K562 (cell line): ENCODE results near the gene ZACN. TPM values are rescaled to one million over a fixed set of nuclear protein-coding genes. Genes with fewer than 3 reads are reported as not detected.

Experiments
- ATAC-seq: fragments of 200-7000 bp; cut with Tn5 transposase; 3 replicates; pipeline ENCODE4 v1.9.1; 2020; ENCODE audit warnings: moderate library complexity
- BruUV-seq: library from RNA; stranded (reverse); fragments of 400-500 nt; replicated peaks from 2 replicates; lab custom pipeline; 2021; lab: Mats Ljungman, UMichigan
- CTCF ChIA-PET: fragments of 300-600 bp; formaldehyde crosslinking; extraction: SDS; loops from one replicate; lab custom pipeline; 2021; ENCODE audit warnings: low intra/inter-chr PET ratio; lab: Yijun Ruan, JAX
- POLR2A ChIA-PET: fragments of 300-600, 350-650 bp; sonication (Branson Sonifier 250); formaldehyde crosslinking; extraction: SDS; loops from one replicate; lab custom pipeline; 2021; ENCODE audit warnings: antibody characterized with exemption, inconsistent platforms; lab: Yijun Ruan, JAX
- DNase-seq, 4 experiments: peaks; one replicate each; pipeline versions ENCODE4 v3.0.0 to v3.0.0-alpha.2; 2011 to 2018; ENCODE audit warnings: low spot score in 3 of 4, mixed read lengths in 3 of 4; ENCODE audit errors: extremely low read depth in 1 of 4
- FAIRE-seq: peaks from 2 replicates; lab custom pipeline; 2011; peaks lifted over from hg19 to GRCh38; lab: Jason Lieb, UNC
- H2AFZ ChIP-seq: 2 replicates; pipeline ENCODE4 v1.6.0; 2011; ENCODE audit warnings: low read depth, low read length, control low read depth, inconsistent platforms
- H3K27ac ChIP-seq: fragments of 200-600 bp; 3 replicates; pipeline ENCODE4 v1.8.0; 2011; ENCODE audit warnings: low read depth, mild to moderate bottlenecking, control low read depth, inconsistent platforms, low read length, moderate library complexity, mixed read lengths; ENCODE audit errors: extremely low read depth
- H3K27me3 ChIP-seq, 2 experiments: fragments of 300-600 bp in 1 of 2; 2 replicates in 1 of 2; 3 replicates in 1 of 2; pipeline versions ENCODE4 v1.6.0 to v1.8.0; 2011; ENCODE audit warnings: inconsistent platforms in 2 of 2, low read length in 2 of 2, mild to moderate bottlenecking in 1 of 2, mixed read lengths in 1 of 2, moderate library complexity in 1 of 2; ENCODE audit not compliant: control insufficient read depth in 2 of 2, insufficient read depth in 2 of 2
- H3K36me3 ChIP-seq: fragments of 300-600 bp; 3 replicates; pipeline ENCODE4 v1.8.0; 2011; ENCODE audit warnings: mild to moderate bottlenecking, low read length, inconsistent platforms; ENCODE audit not compliant: control insufficient read depth, insufficient read depth
- H3K4me1 ChIP-seq, 2 experiments: fragments of 200-600 bp in 1 of 2; replicated peaks in 1 of 2; 2 replicates in 1 of 2; 3 replicates in 1 of 2; pipeline versions ENCODE4 v1.5.1 to v1.8.0; 2011; ENCODE audit warnings: inconsistent platforms in 2 of 2, low read length in 2 of 2, mild to moderate bottlenecking in 1 of 2, mixed read lengths in 1 of 2, moderate library complexity in 1 of 2; ENCODE audit not compliant: control insufficient read depth in 2 of 2, insufficient read depth in 2 of 2
- H3K4me2 ChIP-seq: 2 replicates; pipeline ENCODE4 v1.6.1; 2011; ENCODE audit warnings: low read length, control low read depth, inconsistent platforms, mixed read lengths; ENCODE audit not compliant: insufficient read depth
- H3K4me3 ChIP-seq: fragments of 200-600 bp; sonication (generic), shearing (Covaris generic); 2 replicates; pipeline ENCODE4 v1.5.1; 2016; ENCODE audit warnings: control low read depth, inconsistent platforms
- H3K79me2 ChIP-seq: fragments of 200-600 bp; 3 replicates; pipeline ENCODE4 v1.8.0; 2011; ENCODE audit warnings: low read length, inconsistent platforms; ENCODE audit not compliant: control insufficient read depth, insufficient read depth
- H3K9ac ChIP-seq, 2 experiments: 2 replicates each; pipeline versions ENCODE4 v1.6.0 to v1.6.1; 2011; ENCODE audit warnings: low read depth in 2 of 2, low read length in 2 of 2, control low read depth in 1 of 2, inconsistent platforms in 1 of 2, mild to moderate bottlenecking in 1 of 2, mixed read lengths in 1 of 2; ENCODE audit not compliant: insufficient read depth in 1 of 2
- H3K9me1 ChIP-seq: one replicate; pipeline ENCODE4 v1.6.0; 2011; ENCODE audit warnings: inconsistent platforms, mild to moderate bottlenecking, low read length, moderate library complexity; ENCODE audit not compliant: control insufficient read depth, insufficient read depth
- H3K9me3 ChIP-seq: replicated peaks from 2 replicates; pipeline ENCODE4 v1.5.1; 2011; ENCODE audit warnings: low read depth, low read length, inconsistent platforms; ENCODE audit not compliant: control insufficient read depth, insufficient read depth
- H4K20me1 ChIP-seq: replicated peaks from 2 replicates; pipeline ENCODE4 v1.6.1; 2011; ENCODE audit warnings: low read length, inconsistent platforms, mixed read lengths; ENCODE audit not compliant: control insufficient read depth, insufficient read depth
- CBFA2T3 ChIP-seq: fragments of 450-650 bp; IDR thresholded peaks from 2 replicates; pipeline ENCODE4 v1.6.1; 2017
- DNMT1 ChIP-seq: fragments of 450-650 bp; IDR thresholded peaks from 2 replicates; pipeline ENCODE4 v1.6.1; 2016; ENCODE audit warnings: antibody characterized with exemption, mild to moderate bottlenecking
- E2F6 ChIP-seq, 2 experiments: IDR thresholded peaks; 2 replicates each; pipeline ENCODE4 v1.6.1; 2011; ENCODE audit warnings: borderline replicate concordance in 1 of 2, control low read depth in 1 of 2, low read depth in 1 of 2, low read length in 1 of 2, mild to moderate bottlenecking in 1 of 2, mixed read lengths in 1 of 2, moderate library complexity in 1 of 2; ENCODE audit not compliant: insufficient read depth in 1 of 2, insufficient read length in 1 of 2, poor library complexity in 1 of 2, severe bottlenecking in 1 of 2; ENCODE audit errors: extremely low read depth in 1 of 2
- MAZ ChIP-seq, 2 experiments: fragments of 450-650 bp in 1 of 2; sonication (generic) in 1 of 2; formaldehyde crosslinking; IDR thresholded peaks in 1 of 2; conservative IDR thresholded peaks in 1 of 2; 2 replicates each; pipeline versions ENCODE4 v1.4.0 to v1.5.0; 2020; ENCODE audit warnings: mild to moderate bottlenecking in 1 of 2, missing genetic modification reagents in 1 of 2
- NRF1 ChIP-seq, 2 experiments: fragments of 450-650 bp; IDR thresholded peaks in 1 of 2; conservative IDR thresholded peaks in 1 of 2; 2 replicates each; pipeline ENCODE4 v1.6.1; 2014; ENCODE audit warnings: mild to moderate bottlenecking in 2 of 2
- POLR2B ChIP-seq: fragments of 450-650 bp; IDR thresholded peaks from 2 replicates; pipeline ENCODE4 v1.6.1; 2018; ENCODE audit warnings: low read depth; ENCODE audit not compliant: partially characterized antibody
- PYGO2 ChIP-seq: fragments of 450-650 bp; IDR thresholded peaks from 2 replicates; pipeline ENCODE4 v1.6.1; 2016; ENCODE audit warnings: mild to moderate bottlenecking, missing genetic modification characterization, moderate library complexity, missing compliant biosample characterization
- RFX5 ChIP-seq: IDR thresholded peaks from 2 replicates; pipeline ENCODE4 v1.6.1; 2011; ENCODE audit warnings: low read depth, mild to moderate bottlenecking, improper control_type of control experiment, low read length
- SREBF2 ChIP-seq: sonication (generic); formaldehyde crosslinking; IDR thresholded peaks from 2 replicates; pipeline ENCODE4 v1.4.0; 2020; ENCODE audit warnings: mild to moderate bottlenecking, missing genetic modification reagents
- ZBTB7A ChIP-seq: IDR thresholded peaks from 2 replicates; pipeline ENCODE4 v1.6.1; 2011; ENCODE audit warnings: low read depth, mild to moderate bottlenecking, low read length, moderate library complexity, borderline replicate concordance; ENCODE audit not compliant: control insufficient read depth
- ZEB2 ChIP-seq: fragments of 450-650 bp; IDR thresholded peaks from 2 replicates; pipeline ENCODE4 v1.6.1; 2016
- ZKSCAN3 ChIP-seq: fragments of 250-450 bp; sonication (Bioruptor Pico); IDR thresholded peaks from 2 replicates; pipeline ENCODE4 v1.4.0; 2020
- ZNF41 ChIP-seq: fragments of 250-450 bp; sonication (Bioruptor Pico); conservative IDR thresholded peaks from 2 replicates; pipeline ENCODE4 v1.4.0; 2020; ENCODE audit warnings: mild to moderate bottlenecking
- ZNF583 ChIP-seq: fragments of 250-450 bp; sonication (Bioruptor Pico); IDR thresholded peaks from 2 replicates; pipeline ENCODE4 v1.4.0; 2020
- ZNF780A ChIP-seq: fragments of 250-450 bp; sonication (Bioruptor Pico); IDR thresholded peaks from 2 replicates; pipeline ENCODE4 v1.5.0; 2021; ENCODE audit warnings: mild to moderate bottlenecking
- WGBS: fragments of 100-300 bp; shearing (Covaris generic); methylation state at CpG from one replicate; pipeline ENCODE4 v1.1.6; 2016; ENCODE audit warnings: low coverage, mixed read lengths; ENCODE audit not compliant: insufficient coverage; ENCODE audit errors: missing lambda C conversion rate; 5-methylcytosine and 5-hydroxymethylcytosine counted together
- in situ Hi-C: fragments of 300-500 bp; cut with MboI; formaldehyde crosslinking; loops from 4 replicates; pipeline ENCODE4 v1.15.0; 2018; ENCODE audit warnings: inconsistent platforms, mixed read lengths
- intact Hi-C: fragments of 100-400 bp; cut with micrococcal nuclease; formaldehyde crosslinking; loops from 2 replicates; pipeline ENCODE4 v1.14.2; 2022
- polyA plus RNA-seq, 8 experiments: library from polyadenylated mRNA; depleted of rRNA in 4 of 8; stranded (reverse) in 5 of 8; unstranded in 3 of 8; fragments of >200 nt; fragmentation: Nextera tagmentation in 2 of 8; fragmentation: Illumina TruSeq in 1 of 8; extraction: Ambion mirVana in 2 of 8; extraction: Trizol in 1 of 8; gene quantifications; 2 replicates each; pipeline versions ENCODE4 v1.2.1 to v1.2.3, GENCODE V29; 2011 to 2014; ENCODE audit warnings: inconsistent platforms in 1 of 8, missing spikeins in 1 of 8
- total RNA-seq, 7 experiments: library from RNA; depleted of rRNA in 6 of 7; stranded (reverse); fragments of >200 nt in 6 of 7; fragmentation: Illumina TruSeq in 2 of 7; extraction: Trizol in 2 of 7; gene quantifications; 2 replicates each; pipeline versions ENCODE4 v1.2.1 to v1.2.3, GENCODE V29; 2011 to 2021; ENCODE audit warnings: low replicate concordance in 1 of 7
- TF ChIP-seq, protein P1 (sequence below): fragments of 450-650 bp; conservative IDR thresholded peaks from 2 replicates; pipeline ENCODE4 v1.6.1; 2016; ENCODE audit warnings: missing genetic modification characterization, low read depth, mild to moderate bottlenecking, control low read depth, missing compliant biosample characterization
- TF ChIP-seq, protein P2 (sequence below): fragments of 250-450 bp; sonication (Bioruptor Pico); IDR thresholded peaks from 2 replicates; pipeline ENCODE4 v1.4.0; 2020; ENCODE audit warnings: mild to moderate bottlenecking

Gene ZACN
- total and polyA plus RNA-seq, 9 of the 15 experiments (the other 6 are each of a cell fraction or from before 2014, with no cell fraction given), result 0.07 TPM; not detected in 8

DNA sequence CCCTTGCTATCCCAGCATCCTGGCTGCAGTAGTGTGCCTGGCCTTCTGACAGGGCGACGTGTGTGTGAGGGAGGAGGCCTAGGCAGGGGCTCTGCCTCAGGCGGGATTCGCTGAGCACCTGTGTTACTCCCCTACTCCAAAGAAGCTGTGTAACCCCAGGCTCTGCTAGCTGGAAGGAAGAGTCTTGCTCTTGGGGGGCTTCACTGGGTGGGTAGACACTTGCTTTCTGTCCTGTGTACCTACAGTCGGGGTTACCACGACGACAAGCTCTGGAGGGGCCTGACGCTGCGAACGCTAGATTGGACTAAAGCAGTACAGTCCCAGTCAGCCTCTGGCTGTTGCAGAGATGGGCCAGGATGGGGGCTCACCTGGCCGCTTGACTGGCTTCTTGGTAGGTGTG lies 15.1 kb downstream of the ZACN start:
- H3K9me3 ChIP-seq, result no peaks in the 10 kb centered on the region
- H3K9me1 ChIP-seq, result no peaks in the 10 kb centered on the region
- CTCF ChIA-PET, result no interaction called here
- no peak overlapping the region for H3K4me2 ChIP-seq
- 92% methylated on average over 11 of the region's 11 CpGs for WGBS
- H3K9ac ChIP-seq, result no peak overlapping the region
- intact Hi-C loops, result no loop called here
- no peaks in the 10 kb centered on the region for H3K27me3 ChIP-seq
- H3K36me3 ChIP-seq, result peaks cover 67% of the 10 kb centered on the region; the same call in 2 of the 3 replicates
- FAIRE-seq (no peak), DNase-seq (no peak), ATAC-seq (no peak)
- TF ChIP-seq ZKSCAN3 (CRISPR knock-in tag) (no peak), POLR2B (no peak), ZNF583 (CRISPR knock-in tag) (no peak), PYGO2 (tag) (no peak), ZNF41 (no peak), ZBTB7A (no peak), RFX5 (no peak), E2F6 (IDR thresholded peaks at IDR 0.05; ENCODE audit: borderline replicate concordance in 1 of 2, extremely low read depth in 1 of 2, insufficient read depth in 1 of 2, insufficient read length in 1 of 2, low read depth in 1 of 2, low read length in 1 of 2, poor library complexity in 1 of 2, severe bottlenecking in 1 of 2) (no peak), ZEB2 (no peak), MAZ (CRISPR knock-in tag; conservative IDR thresholded peaks at IDR 0.05 in 1 of 2, IDR thresholded peaks at IDR 0.05 in 1 of 2) (no peak), CBFA2T3 (no peak), NRF1 (conservative IDR thresholded peaks at IDR 0.05 in 1 of 2, IDR thresholded peaks at IDR 0.05 in 1 of 2) (no peak), DNMT1 (no peak), ZNF780A (CRISPR knock-in tag) (no peak), SREBF2 (CRISPR knock-in tag) (no peak)
- TF ChIP-seq, protein P1, sequence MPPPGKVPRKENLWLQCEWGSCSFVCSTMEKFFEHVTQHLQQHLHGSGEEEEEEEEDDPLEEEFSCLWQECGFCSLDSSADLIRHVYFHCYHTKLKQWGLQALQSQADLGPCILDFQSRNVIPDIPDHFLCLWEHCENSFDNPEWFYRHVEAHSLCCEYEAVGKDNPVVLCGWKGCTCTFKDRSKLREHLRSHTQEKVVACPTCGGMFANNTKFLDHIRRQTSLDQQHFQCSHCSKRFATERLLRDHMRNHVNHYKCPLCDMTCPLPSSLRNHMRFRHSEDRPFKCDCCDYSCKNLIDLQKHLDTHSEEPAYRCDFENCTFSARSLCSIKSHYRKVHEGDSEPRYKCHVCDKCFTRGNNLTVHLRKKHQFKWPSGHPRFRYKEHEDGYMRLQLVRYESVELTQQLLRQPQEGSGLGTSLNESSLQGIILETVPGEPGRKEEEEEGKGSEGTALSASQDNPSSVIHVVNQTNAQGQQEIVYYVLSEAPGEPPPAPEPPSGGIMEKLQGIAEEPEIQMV (tag), result no peak
- TF ChIP-seq, protein P2, sequence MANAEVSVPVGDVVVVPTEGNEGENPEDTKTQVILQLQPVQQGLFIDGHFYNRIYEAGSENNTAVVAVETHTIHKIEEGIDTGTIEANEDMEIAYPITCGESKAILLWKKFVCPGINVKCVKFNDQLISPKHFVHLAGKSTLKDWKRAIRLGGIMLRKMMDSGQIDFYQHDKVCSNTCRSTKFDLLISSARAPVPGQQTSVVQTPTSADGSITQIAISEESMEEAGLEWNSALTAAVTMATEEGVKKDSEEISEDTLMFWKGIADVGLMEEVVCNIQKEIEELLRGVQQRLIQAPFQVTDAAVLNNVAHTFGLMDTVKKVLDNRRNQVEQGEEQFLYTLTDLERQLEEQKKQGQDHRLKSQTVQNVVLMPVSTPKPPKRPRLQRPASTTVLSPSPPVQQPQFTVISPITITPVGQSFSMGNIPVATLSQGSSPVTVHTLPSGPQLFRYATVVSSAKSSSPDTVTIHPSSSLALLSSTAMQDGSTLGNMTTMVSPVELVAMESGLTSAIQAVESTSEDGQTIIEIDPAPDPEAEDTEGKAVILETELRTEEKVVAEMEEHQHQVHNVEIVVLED (CRISPR knock-in tag), result no peak
- peaks cover 9 to 10% of the 10 kb centered on the region in 2 experiments; a peak in 3 of 5 replicates for H3K4me1 ChIP-seq
- H2AFZ ChIP-seq, result no peak overlapping the region
- H4K20me1 ChIP-seq, result no peaks in the 10 kb centered on the region; the same call in 1 of the 2 replicates
- no peaks in the 10 kb centered on the region for H3K79me2 ChIP-seq
- H3K27ac ChIP-seq, result no peak overlapping the region
- no peak overlapping the region for H3K4me3 ChIP-seq
- no TSS peak for BruUV-seq
- in situ Hi-C loops, result no loop called here
- POLR2A ChIA-PET, result interaction anchor here (0.6 to 2.5 kb wide), 7 partner anchors 10 to 319 kb away, joined by 3 to 8 read pairs (median 3); no protein-coding TSS in a partner anchor
